22Rv1 (cell line): ENCODE results near the gene PTCH2.

ENCODE experiments used
- H3K27ac ChIP-seq: fragments of 450-650 bp; 2 replicates; pipeline ENCODE4 v1.5.1; 2017
- CTCF ChIP-seq: fragments of 450-650 bp; IDR thresholded peaks from 2 replicates; pipeline ENCODE4 v1.5.1; 2017; ENCODE audit warnings: mild to moderate bottlenecking
- ZFX ChIP-seq: fragments of 450-650 bp; IDR thresholded peaks from 2 replicates; pipeline ENCODE4 v1.6.1; 2017; ENCODE audit warnings: antibody characterized with exemption, borderline replicate concordance

PTCH2 gene

GRCh38 chr1:44807364-44808062 lies 35.5 kb downstream of the PTCH2 start:
- no peak for TF ChIP-seq ZFX
- TF ChIP-seq CTCF = no peak
- peak overlapping the region; percentile 94 for H3K27ac ChIP-seq

GRCh38 chr1:44806704-44807363 lies 36.2 kb downstream of the PTCH2 start, which contains the start of gene DYNLT4:
DYNLT4 (minus strand) TSS chr1:44807351; CDS start chr1:44806668, 683 bp downstream.
- TF ChIP-seq CTCF = no peak
- TF ChIP-seq ZFX = no peak
- peak within 1 kb of the TSS; percentile 94 for H3K27ac ChIP-seq

- no peak for TF ChIP-seq ZFX
- TF ChIP-seq CTCF = no peak; the same call in 1 of the 2 replicates
- H3K27ac ChIP-seq = peak overlapping the region; percentile 94
Observed at GRCh38 chr1:44806025-44806703, 36.9 kb downstream of the PTCH2 start.

GRCh38 chr1:44805311-44806024 lies 37.6 kb downstream of the PTCH2 start:
- peak overlapping the region; percentile 94 for H3K27ac ChIP-seq

GRCh38 chr1:44803312-44804095 lies 39.5 kb downstream of the PTCH2 start:
- TF ChIP-seq CTCF (no peak), ZFX (no peak)
- no peak overlapping the region for H3K27ac ChIP-seq

More at GRCh38 chr1:44805311-44806024, 37.6 kb downstream of the PTCH2 start:
- TF ChIP-seq ZFX (no peak), CTCF (no peak)

- TF ChIP-seq ZFX (no peak), CTCF (no peak)
- H3K27ac ChIP-seq = no peak overlapping the region
Observed at GRCh38 chr1:44803062-44803311, 40.1 kb downstream of the PTCH2 start.
